ENCODE results near the gene LKAAEAR1. TPM values are rescaled to one million over a fixed set of nuclear protein-coding genes. Genes with fewer than 3 reads are reported as not detected.

The LKAAEAR1 gene
- total RNA-seq, 1 experiment from 2014 or later, result 1.7 TPM

- H3K4me1 Mint-ChIP-seq, result peaks cover 28% of the 10 kb centered on the region
- no peak for DNase-seq (ENCODE audit: low spot score)
- H3K27me3 Mint-ChIP-seq (ENCODE audit: low read depth), result peaks cover 15% of the 10 kb centered on the region
- POLR2A ChIA-PET, result no interaction called here
- H3K27ac Mint-ChIP-seq, result peak overlapping the region; percentile 91; the same call in 1 of the 2 replicates
- H3K9me3 Mint-ChIP-seq, result no peaks in the 10 kb centered on the region
- H3K4me3 Mint-ChIP-seq, result no peak overlapping the region
- no peak for TF ChIP-seq ZNF532 (CRISPR knock-in tag; IDR thresholded peaks at IDR 0.05; ENCODE audit: borderline replicate concordance)
- TF ChIP-seq FOXP1 (CRISPR knock-in tag; IDR thresholded peaks at IDR 0.05; ENCODE audit: borderline replicate concordance), result peak; percentile 62; the same call in 1 of the 2 replicates
- 0 out of 2 replicates have a peak, but pooled peaks have one; percentile 15 for TF ChIP-seq HMGXB4 (CRISPR knock-in tag; IDR thresholded peaks at IDR 0.05)
- no peak for ATAC-seq
- CTCF ChIA-PET, result interaction anchor here (0.7 to 6.1 kb wide), 5 partner anchors 11 to 84 kb away, joined by 3 to 51 read pairs (median 6); partner anchors contain the start of genes LKAAEAR1, PRPF6 and SAMD10
- peaks cover 13% of the 10 kb centered on the region; the same call in 1 of the 2 replicates for H3K36me3 Mint-ChIP-seq
Observed at GRCh38 chr20:64035066-64035932, 48.9 kb downstream of the LKAAEAR1 start.

- CTCF ChIA-PET, result interaction anchor here (0.7 to 1.0 kb wide), 2 partner anchors 21 to 23 kb away, joined by 3 read pairs; no protein-coding TSS in a partner anchor
- peaks cover 23% of the 10 kb centered on the region for H3K36me3 Mint-ChIP-seq
- TF ChIP-seq ATF2 (CRISPR knock-in tag; IDR thresholded peaks at IDR 0.05; ENCODE audit: borderline replicate concordance, low read depth), result no peak
- no peak for TF ChIP-seq KAT7 (CRISPR knock-in tag; IDR thresholded peaks at IDR 0.05; ENCODE audit: borderline replicate concordance)
- TF ChIP-seq PRDM15 (CRISPR knock-in tag; IDR thresholded peaks at IDR 0.05), result no peak
- H3K27me3 Mint-ChIP-seq (ENCODE audit: low read depth), result peaks cover 5% of the 10 kb centered on the region; the same call in 1 of the 2 replicates
- no peaks in the 10 kb centered on the region for H3K9me3 Mint-ChIP-seq
- H3K4me1 Mint-ChIP-seq, result peaks cover 20% of the 10 kb centered on the region
- no peak for DNase-seq (ENCODE audit: low spot score)
- peak overlapping the region; percentile 23; the same call in 1 of the 2 replicates for H3K27ac Mint-ChIP-seq
- no peak for ATAC-seq
- no peak overlapping the region for H3K4me3 Mint-ChIP-seq
- POLR2A ChIA-PET, result no interaction called here
Observed at GRCh38 chr20:64033981-64034493, 50.2 kb downstream of the LKAAEAR1 start.

Small RNA genes lying within 50 kb of the gene (microRNA-seq; reads per million reads assigned to microRNA genes)
- gene MIR6813 (ENCODE audit: borderline number of aligned reads), result not detected

Other genes starting within 250 kb of the LKAAEAR1 start
- gene ABHD16B, start 222.9 kb downstream of the LKAAEAR1 start, total RNA-seq (2021), result 0.11 TPM in 1 of 3 replicates, not detected in the others
- 80.8 to 87.2 TPM (median 85.6 TPM) in 3 replicates for gene TPD52L2, start 219.1 kb downstream of the LKAAEAR1 start, total RNA-seq (2021)
- 28.5 to 31.5 TPM (median 29.6 TPM) in 3 replicates for gene DNAJC5, start 189.3 kb downstream of the LKAAEAR1 start, total RNA-seq (2021)
- 46.8 to 51.2 TPM (median 48.0 TPM) in 3 replicates for gene UCKL1, start 128.0 kb downstream of the LKAAEAR1 start, total RNA-seq (2021)
- 19.9 to 23.3 TPM (median 20.5 TPM) in 3 replicates for gene ZNF512B, start 114.5 kb downstream of the LKAAEAR1 start, total RNA-seq (2021)
- 4.6 to 6.2 TPM (median 4.8 TPM) in 3 replicates for gene SAMD10, start 104.8 kb downstream of the LKAAEAR1 start, total RNA-seq (2021)
- 79.4 to 84.6 TPM (median 80.5 TPM) in 3 replicates for gene PRPF6, start 103.3 kb downstream of the LKAAEAR1 start, total RNA-seq (2021)
- 1.6 to 2.4 TPM (median 2.1 TPM) in 3 replicates for gene C20orf204, start 48.2 kb downstream of the LKAAEAR1 start, total RNA-seq (2021)
- gene SOX18, start 34.8 kb downstream of the LKAAEAR1 start, total RNA-seq (2021), result 0.73 to 0.81 TPM (median 0.80 TPM) in 3 replicates
- gene TCEA2, start 21.2 kb downstream of the LKAAEAR1 start, total RNA-seq (2021), result 55.8 to 63.6 TPM (median 63.5 TPM) in 3 replicates
- 13.8 to 15.9 TPM (median 15.1 TPM) in 3 replicates for gene RGS19, start 4.9 kb downstream of the LKAAEAR1 start, total RNA-seq (2021)
- gene OPRL1, start 4.3 kb downstream of the LKAAEAR1 start, total RNA-seq (2021), result 1.7 to 2.2 TPM (median 2.0 TPM) in 3 replicates
- gene NPBWR2, start 23.2 kb upstream of the LKAAEAR1 start, total RNA-seq (2021), result not detected in 3 replicates
- 1.9 to 4.3 TPM (median 2.0 TPM) in 3 replicates for gene MYT1, start 80.1 kb upstream of the LKAAEAR1 start, total RNA-seq (2021)
- 50.9 to 61.1 TPM (median 57.7 TPM) in 3 replicates for gene PCMTD2, start 171.3 kb upstream of the LKAAEAR1 start, total RNA-seq (2021)

Data from WTC11 (cell line).